Naive thymus-derived CD8-positive, alpha-beta T cell (primary cell): Measurements from ENCODE around the gene CHST8. TPM values are rescaled to one million over a fixed set of nuclear protein-coding genes. Genes with fewer than 3 reads are reported as not detected.
A peak's percentile ranks its signal among the peaks of the same experiment; 100 is the strongest.

Source experiments
- ATAC-seq, 2 donors: fragments of 150-1000 bp; cut with Tn5 transposase in 1 of 2; sonication (Bioruptor Pico), chemical (Tn5 transposase) in 1 of 2; 1 replicate in 1 of 2; 2 replicates in 1 of 2; pipeline ENCODE4 v1.10.0; 2021; ENCODE audit warnings: mild to moderate bottlenecking in 2 of 2, moderate library complexity in 2 of 2
- POLR2A ChIA-PET: fragments of 350-600 bp; sonication (Branson Sonifier 250); formaldehyde crosslinking; loops from one replicate; lab custom pipeline; 2021; ENCODE audit warnings: antibody characterized with exemption; lab: Charles Lee
- DNase-seq, 10 donors: peaks; one replicate each; pipeline versions ENCODE4 v3.0.0 to v3.0.0-alpha.2; 2020 to 2022
- H3K27ac Mint-ChIP-seq, 10 donors: one replicate each; pipeline ENCODE4 v1.8.0; 2020 to 2022; ENCODE audit warnings: mild to moderate bottlenecking in 10 of 10, mixed read lengths in 10 of 10, moderate library complexity in 4 of 10, inconsistent platforms in 1 of 10
- H3K27me3 Mint-ChIP-seq, 5 donors: one replicate each; pipeline ENCODE4 v1.8.0; 2021 to 2022; ENCODE audit warnings: mixed read lengths in 5 of 5
- H3K36me3 Mint-ChIP-seq, 3 donors: one replicate each; pipeline ENCODE4 v1.8.0; 2020 to 2022; ENCODE audit warnings: mixed read lengths in 3 of 3, mild to moderate bottlenecking in 2 of 3, inconsistent platforms in 1 of 3
- H3K4me1 Mint-ChIP-seq, 4 donors: one replicate each; pipeline ENCODE4 v1.8.0; 2021 to 2022; ENCODE audit warnings: mixed read lengths in 4 of 4
- H3K4me3 Mint-ChIP-seq, 10 donors: one replicate each; pipeline ENCODE4 v1.8.0; 2020 to 2022; ENCODE audit warnings: mild to moderate bottlenecking in 10 of 10, mixed read lengths in 10 of 10, moderate library complexity in 6 of 10, inconsistent platforms in 1 of 10
- H3K9me3 Mint-ChIP-seq, 9 donors: one replicate each; pipeline ENCODE4 v1.8.0; 2020 to 2022; ENCODE audit warnings: mixed read lengths in 9 of 9, mild to moderate bottlenecking in 3 of 9, inconsistent platforms in 1 of 9, moderate library complexity in 1 of 9
- polyA plus RNA-seq, 3 donors: library from polyadenylated mRNA; unstranded; fragments of 300-500 nt; fragmentation: Illumina TruSeq; gene quantifications; one replicate each; pipeline ENCODE4 v1.2.3, GENCODE V29; 2021
- total RNA-seq, 8 experiments: library from RNA in 2 of 8; stranded (reverse) in 2 of 8; gene quantifications; one replicate each; pipeline ENCODE4 v1.2.3 and lab custom pipeline; 2021 to 2026

The CHST8 gene
- total and polyA plus RNA-seq, 5 experiments from 2014 or later: not detected

- H3K4me1 Mint-ChIP-seq: peaks cover 0 to 2% (median 0%) of the 10 kb centered on the region in 4 donors
- no peak for DNase-seq
- POLR2A ChIA-PET: no interaction called here
- H3K9me3 Mint-ChIP-seq: peaks cover 0 to 3% (median 0%) of the 10 kb centered on the region in 9 donors
- H3K27me3 Mint-ChIP-seq: peaks cover 7 to 37% (median 23%) of the 10 kb centered on the region in 5 donors
- peak overlapping the region in 1 of 10 donors; percentile 40 for H3K27ac Mint-ChIP-seq
- ATAC-seq: no peak
- H3K4me3 Mint-ChIP-seq: no peak overlapping the region
- H3K36me3 Mint-ChIP-seq: peaks cover 0 to 2% (median 0%) of the 10 kb centered on the region in 3 donors
Measured at GRCh38 chr19:33638167-33639034, 16.6 kb downstream of the CHST8 start.

- Mint-ChIP-seq H3K27ac (peak overlapping the region in 1 of 10 donors; percentile 79), H3K4me1 (peaks cover 0 to 2% (median 0%) of the 10 kb centered on the region in 4 donors), H3K36me3 (peaks cover 0 to 2% (median 0%) of the 10 kb centered on the region in 3 donors), H3K4me3 (no peak overlapping the region), H3K9me3 (peaks cover 0 to 3% (median 0%) of the 10 kb centered on the region in 9 donors), H3K27me3 (peaks cover 8 to 37% (median 21%) of the 10 kb centered on the region in 5 donors)
- ATAC-seq (no peak), DNase-seq (no peak)
- POLR2A ChIA-PET: no interaction called here
Measured at GRCh38 chr19:33639035-33639681, 17.4 kb downstream of the CHST8 start.

GRCh38 chr19:33640773-33641172 lies 19.0 kb downstream of the CHST8 start:
- no peak overlapping the region for H3K4me3 Mint-ChIP-seq
- H3K9me3 Mint-ChIP-seq: peaks cover 0 to 4% (median 0%) of the 10 kb centered on the region in 9 donors
- peaks cover 0 to 2% (median 0%) of the 10 kb centered on the region in 4 donors for H3K4me1 Mint-ChIP-seq
- H3K36me3 Mint-ChIP-seq: peaks cover 0 to 2% (median 0%) of the 10 kb centered on the region in 3 donors
- DNase-seq (no peak), ATAC-seq (no peak)
- H3K27ac Mint-ChIP-seq: no peak overlapping the region
- H3K27me3 Mint-ChIP-seq: peaks cover 8 to 50% (median 23%) of the 10 kb centered on the region in 5 donors
- POLR2A ChIA-PET: interaction anchor here (0.6 kb wide), 1 partner anchor 1967 kb away, joined by 6 read pairs; no protein-coding TSS in a partner anchor

- Mint-ChIP-seq H3K4me1 (peaks cover 0 to 2% (median 0%) of the 10 kb centered on the region in 4 donors), H3K27me3 (peaks cover 8 to 50% (median 23%) of the 10 kb centered on the region in 5 donors), H3K36me3 (peaks cover 0 to 2% (median 0%) of the 10 kb centered on the region in 3 donors), H3K27ac (no peak overlapping the region), H3K4me3 (no peak overlapping the region), H3K9me3 (peaks cover 0 to 4% (median 0%) of the 10 kb centered on the region in 9 donors)
- ATAC-seq: no peak
- POLR2A ChIA-PET: interaction anchor here (0.6 kb wide), 1 partner anchor 1967 kb away, joined by 6 read pairs; no protein-coding TSS in a partner anchor
- no peak for DNase-seq
Measured at GRCh38 chr19:33641261-33641660, 19.5 kb downstream of the CHST8 start.

GRCh38 chr19:33641956-33642498 lies 20.3 kb downstream of the CHST8 start:
- Mint-ChIP-seq H3K4me3 (no peak overlapping the region), H3K9me3 (peaks cover 0 to 4% (median 0%) of the 10 kb centered on the region in 9 donors), H3K4me1 (peaks cover 0 to 2% (median 0%) of the 10 kb centered on the region in 4 donors), H3K27me3 (peaks cover 9 to 50% (median 20%) of the 10 kb centered on the region in 5 donors), H3K36me3 (peaks cover 0 to 2% (median 0%) of the 10 kb centered on the region in 3 donors), H3K27ac (no peak overlapping the region)
- POLR2A ChIA-PET: no interaction called here
- ATAC-seq: no peak
- DNase-seq: no peak

- POLR2A ChIA-PET: no interaction called here
- no peak for DNase-seq
- H3K27me3 Mint-ChIP-seq: peaks cover 2 to 32% (median 16%) of the 10 kb centered on the region in 5 donors
- H3K4me1 Mint-ChIP-seq: peaks cover 0 to 1% (median 0%) of the 10 kb centered on the region in 4 donors
- peaks cover 0 to 4% (median 0%) of the 10 kb centered on the region in 9 donors for H3K9me3 Mint-ChIP-seq
- no peak overlapping the region for H3K4me3 Mint-ChIP-seq
- H3K27ac Mint-ChIP-seq: no peak overlapping the region
- no peak for ATAC-seq
- peaks cover 0 to under 1% (median 0%) of the 10 kb centered on the region in 3 donors for H3K36me3 Mint-ChIP-seq
Measured at GRCh38 chr19:33644284-33644836, 22.6 kb downstream of the CHST8 start.

- no peak for DNase-seq
- no peaks in the 10 kb centered on the region for H3K4me1 Mint-ChIP-seq
- H3K36me3 Mint-ChIP-seq: no peaks in the 10 kb centered on the region
- H3K27ac Mint-ChIP-seq: no peak overlapping the region
- H3K4me3 Mint-ChIP-seq: no peak overlapping the region
- POLR2A ChIA-PET: no interaction called here
- peaks cover 1 to 19% (median 10%) of the 10 kb centered on the region in 5 donors for H3K27me3 Mint-ChIP-seq
- ATAC-seq: no peak
- H3K9me3 Mint-ChIP-seq: peaks cover 0 to 4% (median 0%) of the 10 kb centered on the region in 9 donors
Measured at GRCh38 chr19:33646306-33646705, 24.6 kb downstream of the CHST8 start.

GRCh38 chr19:33647146-33647545 lies 25.4 kb downstream of the CHST8 start:
- Mint-ChIP-seq H3K27ac (no peak overlapping the region), H3K4me3 (no peak overlapping the region), H3K4me1 (no peaks in the 10 kb centered on the region), H3K36me3 (no peaks in the 10 kb centered on the region), H3K9me3 (peaks cover 0 to 6% (median under 1%) of the 10 kb centered on the region in 9 donors), H3K27me3 (peaks cover 1 to 19% (median 10%) of the 10 kb centered on the region in 5 donors)
- ATAC-seq (no peak), DNase-seq (no peak)
- POLR2A ChIA-PET: no interaction called here

GRCh38 chr19:33649627-33650305 lies 28.0 kb downstream of the CHST8 start:
- POLR2A ChIA-PET: no interaction called here
- Mint-ChIP-seq H3K36me3 (peaks cover 0 to 6% (median 0%) of the 10 kb centered on the region in 3 donors), H3K27ac (peak overlapping the region in 3 of 10 donors; percentile 6 to 89 (median 9)), H3K4me1 (no peaks in the 10 kb centered on the region), H3K27me3 (peaks cover 5 to 29% (median 10%) of the 10 kb centered on the region in 5 donors), H3K9me3 (peaks cover 0 to 17% (median 9%) of the 10 kb centered on the region in 9 donors), H3K4me3 (peak overlapping the region in 2 of 10 donors; percentile 19 to 40)
- no peak for ATAC-seq
- no peak for DNase-seq

GRCh38 chr19:33653684-33654083 lies 31.9 kb downstream of the CHST8 start:
- Mint-ChIP-seq H3K36me3 (peaks cover 0 to 6% (median 0%) of the 10 kb centered on the region in 3 donors), H3K27me3 (peaks cover 7 to 19% (median 13%) of the 10 kb centered on the region in 5 donors), H3K4me3 (no peak overlapping the region), H3K4me1 (no peaks in the 10 kb centered on the region), H3K9me3 (peaks cover 0 to 17% (median 8%) of the 10 kb centered on the region in 9 donors), H3K27ac (no peak overlapping the region)
- POLR2A ChIA-PET: no interaction called here
- no peak for ATAC-seq
- no peak for DNase-seq

- H3K9me3 Mint-ChIP-seq: peaks cover 0 to 17% (median 8%) of the 10 kb centered on the region in 9 donors
- H3K27me3 Mint-ChIP-seq: peaks cover 7 to 21% (median 15%) of the 10 kb centered on the region in 5 donors
- POLR2A ChIA-PET: no interaction called here
- H3K4me1 Mint-ChIP-seq: no peaks in the 10 kb centered on the region
- H3K36me3 Mint-ChIP-seq: peaks cover 0 to 6% (median 0%) of the 10 kb centered on the region in 3 donors
- ATAC-seq (no peak), DNase-seq (no peak)
- no peak overlapping the region for H3K4me3 Mint-ChIP-seq
- H3K27ac Mint-ChIP-seq: no peak overlapping the region
Measured at GRCh38 chr19:33654840-33655508, 33.2 kb downstream of the CHST8 start.
